Dedifferentiated amniotic fluid mesenchymal stem cell (primary cell): ENCODE results near the gene CDK1.
A peak's percentile ranks its signal among the peaks of the same experiment; 100 is the strongest.
"Not testable (repeated sequence)": the region's sequence is repeated elsewhere in the genome, so short reads cannot be mapped to it uniquely, and the experiment has no call there.

Experiments used
- DNase-seq: peaks from one replicate; pipeline ENCODE4 v3.0.0-alpha.2; 2016; ENCODE audit errors: extremely low spot score

Gene CDK1

GRCh38 chr10:60816628-60817397 lies 38.5 kb downstream of the CDK1 start:
- DNase-seq, result peak; percentile 90

GRCh38 chr10:60817398-60817805 lies 39.1 kb downstream of the CDK1 start:
- no peak for DNase-seq

GRCh38 chr10:60818134-60818770 lies 40.0 kb downstream of the CDK1 start:
- DNase-seq, result peak; percentile 61

GRCh38 chr10:60819271-60819670 lies 41.0 kb downstream of the CDK1 start:
- DNase-seq, result no peak

GRCh38 chr10:60820093-60820754 lies 41.9 kb downstream of the CDK1 start:
- DNase-seq, result peak; percentile 31

- DNase-seq, result no peak
Observed at GRCh38 chr10:60821656-60822055, 43.4 kb downstream of the CDK1 start.

GRCh38 chr10:60822809-60823208 lies 44.5 kb downstream of the CDK1 start:
- DNase-seq, result no peak

GRCh38 chr10:60823324-60823723 lies 45.0 kb downstream of the CDK1 start:
- DNase-seq, result no peak

GRCh38 chr10:60825520-60825919 lies 47.2 kb downstream of the CDK1 start:
- no peak for DNase-seq

- DNase-seq, result no peak
Observed at GRCh38 chr10:60827791-60828488, 49.7 kb downstream of the CDK1 start.

GRCh38 chr10:60828489-60828852 lies 50.2 kb downstream of the CDK1 start:
- no peak for DNase-seq

- DNase-seq, result not testable (repeated sequence)
Observed at GRCh38 chr10:60832136-60832535, 53.9 kb downstream of the CDK1 start.

GRCh38 chr10:60834401-60834800 lies 56.1 kb downstream of the CDK1 start:
- no peak for DNase-seq

- DNase-seq, result no peak
Observed at GRCh38 chr10:60835049-60835448, 56.8 kb downstream of the CDK1 start.

GRCh38 chr10:60841227-60841626 lies 62.9 kb downstream of the CDK1 start:
- not testable (repeated sequence) for DNase-seq

GRCh38 chr10:60842694-60843093 lies 64.4 kb downstream of the CDK1 start:
- DNase-seq, result no peak
